ENCODE data around the gene SNCB. TPM values are rescaled to one million over a fixed set of nuclear protein-coding genes. Genes with fewer than 3 reads are reported as not detected.

Gene SNCB
- total and polyA plus RNA-seq, 2 of the 13 experiments (the other 11 are each of a cell fraction or from before 2014, with no cell fraction given) = not detected

DNA sequence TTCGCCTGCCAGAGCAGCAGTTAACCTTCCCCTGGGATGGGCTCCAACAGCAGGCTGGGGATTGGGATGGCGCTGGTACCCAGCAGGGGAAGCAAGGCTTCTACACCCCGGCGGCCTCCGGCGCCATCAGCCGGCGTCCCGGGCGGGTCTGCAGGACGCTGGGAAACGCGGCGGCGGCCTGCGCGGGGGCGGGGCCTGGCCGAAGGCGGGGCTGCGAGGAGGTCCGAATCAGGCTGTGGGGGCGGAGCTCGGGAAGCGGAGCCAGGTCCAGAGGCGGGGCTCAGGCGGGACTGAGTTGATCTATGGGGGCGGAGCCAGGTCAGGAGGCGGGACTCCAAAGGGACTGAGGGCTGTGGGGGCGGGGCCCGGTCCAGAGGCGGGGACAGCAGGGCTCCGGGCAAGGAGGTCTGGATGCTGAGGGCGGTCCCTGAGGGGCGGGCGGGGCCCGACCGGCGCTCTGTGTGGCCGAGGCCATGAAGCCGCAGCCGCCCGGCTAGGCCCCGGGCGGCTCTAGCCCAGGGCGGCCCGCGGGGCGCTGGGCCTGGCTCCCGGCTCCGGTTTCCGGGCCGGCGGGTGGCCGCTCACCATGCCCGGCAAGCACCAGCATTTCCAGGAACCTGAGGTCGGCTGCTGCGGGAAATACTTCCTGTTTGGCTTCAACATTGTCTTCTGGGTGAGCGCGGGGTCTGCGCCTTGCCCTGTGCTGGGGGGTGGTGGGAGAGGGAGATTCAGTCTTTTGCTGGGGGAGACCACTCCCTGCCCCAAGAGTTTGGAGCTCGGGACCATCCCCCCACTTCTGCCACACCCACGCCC is 16.9 kb upstream of the SNCB start, which contains the start of gene TSPAN17 (continued):
- TF ChIP-seq ZBTB40 (IDR thresholded peaks at IDR 0.05) = no peak
- TF ChIP-seq ZBTB40 (CRISPR knock-in tag; IDR thresholded peaks at IDR 0.05) = no peak
- 0 out of 2 replicates have a peak, but pooled peaks have one; percentile 8 for TF ChIP-seq ZNF337 (CRISPR knock-in tag; IDR thresholded peaks at IDR 0.05; ENCODE audit: borderline replicate concordance, low read depth)
- TF ChIP-seq ZFAT (CRISPR knock-in tag; conservative IDR thresholded peaks at IDR 0.05) = no peak
- TF ChIP-seq IKZF4 (CRISPR knock-in tag; IDR thresholded peaks at IDR 0.05; ENCODE audit: borderline replicate concordance, low read depth, not compliant biosample characterization) = no peak
- peak; percentile 43; the same call in 1 of the 2 replicates for TF ChIP-seq ZNF772 (CRISPR knock-in tag; IDR thresholded peaks at IDR 0.05)
- TF ChIP-seq ZNF672 (CRISPR knock-in tag; IDR thresholded peaks at IDR 0.05) = no peak
- no peak for TF ChIP-seq LCORL (IDR thresholded peaks at IDR 0.05)
- TF ChIP-seq LCORL (CRISPR knock-in tag; IDR thresholded peaks at IDR 0.05) = peak; percentile 54
- no peak for TF ChIP-seq BRD4 (CRISPR knock-in tag; IDR thresholded peaks at IDR 0.05)
- no peak for TF ChIP-seq HOMEZ (CRISPR knock-in tag; IDR thresholded peaks at IDR 0.05; ENCODE audit: low read depth)
- TF ChIP-seq ZNF713 (CRISPR knock-in tag; IDR thresholded peaks at IDR 0.05) = no peak
- TF ChIP-seq YY1 (IDR thresholded peaks at IDR 0.05; ENCODE audit: insufficient read depth, insufficient replicate concordance, low read depth, low read length) = peak; percentile 84
- TF ChIP-seq GATAD1 (CRISPR knock-in tag; IDR thresholded peaks at IDR 0.05) = 0 out of 2 replicates have a peak, but pooled peaks have one; percentile 42
- peak; percentile 4; the same call in 1 of the 2 replicates for TF ChIP-seq FOXA3 (CRISPR knock-in tag; IDR thresholded peaks at IDR 0.05)
- peak; percentile 26; the same call in 1 of the 2 replicates for TF ChIP-seq ZNF788 (CRISPR knock-in tag; IDR thresholded peaks at IDR 0.05; ENCODE audit: borderline replicate concordance)
- peak; percentile 53 for TF ChIP-seq CBFB (CRISPR knock-in tag; IDR thresholded peaks at IDR 0.05)
- peak; percentile 33; the same call in 1 of the 2 replicates for TF ChIP-seq RAD21 (CRISPR knock-in tag; IDR thresholded peaks at IDR 0.05)
- TF ChIP-seq ZNF883 (CRISPR knock-in tag; IDR thresholded peaks at IDR 0.05; ENCODE audit: not compliant biosample characterization) = peak; percentile 33
- no peak for TF ChIP-seq PAWR (CRISPR knock-in tag; IDR thresholded peaks at IDR 0.05; ENCODE audit: borderline replicate concordance)
- TF ChIP-seq ZKSCAN1 (IDR thresholded peaks at IDR 0.05; ENCODE audit: low read length) = no peak
